IPS-18c (cell line): Measurements from ENCODE around the gene SLC2A4RG.

Experiments used
- H3K4me3 ChIP-seq: 2 replicates; pipeline ENCODE4 v1.7.0; 2013; ENCODE audit warnings: low read depth, mild to moderate bottlenecking, low read length, moderate library complexity; ENCODE audit not compliant: insufficient read depth
- H3K9me3 ChIP-seq: one replicate; pipeline ENCODE4 v1.6.1; 2013; ENCODE audit warnings: mild to moderate bottlenecking, low read length, moderate library complexity; ENCODE audit not compliant: control insufficient read depth, insufficient read depth

SLC2A4RG gene

GRCh38 chr20:63739130-63740069 is at the start of gene SLC2A4RG:
SLC2A4RG (plus strand) TSS chr20:63739776; CDS start chr20:63739913, 137 bp downstream.
- Histone ChIP-seq H3K4me3 (peak within 1 kb of the TSS; percentile 78), H3K9me3 (no peaks in the 10 kb centered on the region)

GRCh38 chr20:63690003-63690897 is 49.3 kb upstream of the SLC2A4RG start:
- Histone ChIP-seq H3K4me3 (no peak overlapping the region), H3K9me3 (no peaks in the 10 kb centered on the region)

GRCh38 chr20:63690898-63691710 is 48.5 kb upstream of the SLC2A4RG start:
- Histone ChIP-seq H3K9me3 (no peaks in the 10 kb centered on the region), H3K4me3 (no peak overlapping the region)

- Histone ChIP-seq H3K9me3 (no peaks in the 10 kb centered on the region), H3K4me3 (no peak overlapping the region)
Observed at GRCh38 chr20:63691711-63692435, 47.7 kb upstream of the SLC2A4RG start.

- Histone ChIP-seq H3K9me3 (no peaks in the 10 kb centered on the region), H3K4me3 (no peak overlapping the region)
Observed at GRCh38 chr20:63692436-63693082, 47.0 kb upstream of the SLC2A4RG start.

- Histone ChIP-seq H3K4me3 (no peak overlapping the region), H3K9me3 (peaks cover 2% of the 10 kb centered on the region)
Observed at GRCh38 chr20:63693083-63693732, 46.4 kb upstream of the SLC2A4RG start.

GRCh38 chr20:63693733-63694583 is 45.6 kb upstream of the SLC2A4RG start:
- peaks cover 2% of the 10 kb centered on the region for H3K9me3 ChIP-seq
- no peak overlapping the region for H3K4me3 ChIP-seq

- Histone ChIP-seq H3K9me3 (peaks cover 2% of the 10 kb centered on the region), H3K4me3 (no peak overlapping the region)
Observed at GRCh38 chr20:63694584-63695423, 44.8 kb upstream of the SLC2A4RG start.

- peak overlapping the region; percentile 31; the same call in 1 of the 2 replicates for H3K4me3 ChIP-seq
Observed at GRCh38 chr20:63695424-63696305, 43.9 kb upstream of the SLC2A4RG start.

GRCh38 chr20:63696306-63696627 is 43.3 kb upstream of the SLC2A4RG start:
- Histone ChIP-seq H3K9me3 (peaks cover 2% of the 10 kb centered on the region), H3K4me3 (peak overlapping the region; percentile 47)

More at GRCh38 chr20:63695424-63696305, 43.9 kb upstream of the SLC2A4RG start:
- H3K9me3 ChIP-seq = peaks cover 2% of the 10 kb centered on the region

- H3K9me3 ChIP-seq = peaks cover 2% of the 10 kb centered on the region
- H3K4me3 ChIP-seq = peak within 1 kb of the TSS; percentile 47
Observed at GRCh38 chr20:63696628-63697356, 42.8 kb upstream of the SLC2A4RG start, which contains the start of gene TNFRSF6B. TNFRSF6B (plus strand) TSS chr20:63696652; CDS start chr20:63696768, 116 bp downstream.

- Histone ChIP-seq H3K4me3 (no peak overlapping the region), H3K9me3 (peaks cover 2% of the 10 kb centered on the region)
Observed at GRCh38 chr20:63697357-63697867, 42.2 kb upstream of the SLC2A4RG start.
